ENCODE results near the gene FGFR2.

Gene FGFR2

DNA sequence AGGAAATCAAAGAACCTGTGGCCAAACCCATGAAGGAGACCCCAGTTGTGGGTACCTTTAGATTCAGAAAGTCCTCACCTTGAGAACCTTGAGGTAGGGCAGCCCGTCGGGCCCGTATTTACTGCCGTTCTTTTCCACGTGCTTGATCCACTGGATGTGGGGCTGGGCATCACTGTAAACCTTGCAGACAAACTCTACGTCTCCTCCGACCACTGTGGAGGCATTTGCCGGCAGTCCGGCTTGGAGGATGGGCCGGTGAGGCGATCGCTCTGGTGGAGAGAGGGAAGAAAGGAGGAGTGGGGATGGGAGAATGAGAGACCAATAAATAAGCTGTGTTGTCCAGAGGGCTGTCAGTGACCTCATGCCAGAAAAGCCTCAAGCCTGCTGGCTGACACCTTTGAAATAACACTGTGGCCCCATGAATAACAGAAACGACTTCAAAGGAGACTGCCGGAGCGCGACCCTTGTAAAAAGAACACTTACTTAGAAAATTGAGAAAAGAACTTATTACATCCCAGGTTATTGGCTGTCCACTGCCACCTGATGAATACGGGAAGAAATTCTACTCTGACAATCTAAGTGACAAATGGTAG, 78.2 kb downstream of the FGFR2 start:
- Histone ChIP-seq H3K9me3 (no peaks in the 10 kb centered on the region), H3K27me3 (no peaks in the 10 kb centered on the region), H3K4me3 (ENCODE audit: low read depth in 1 of 2, low read length in 1 of 2) (no peak overlapping the region), H3K4me1 (ENCODE audit: control insufficient read depth in 1 of 2, insufficient read depth in 1 of 2, low read depth in 1 of 2, low read length in 1 of 2) (no peaks in the 10 kb centered on the region), H3K27ac (no peak overlapping the region), H3K36me3 (no peaks in the 10 kb centered on the region)
- TF ChIP-seq, protein P1, sequence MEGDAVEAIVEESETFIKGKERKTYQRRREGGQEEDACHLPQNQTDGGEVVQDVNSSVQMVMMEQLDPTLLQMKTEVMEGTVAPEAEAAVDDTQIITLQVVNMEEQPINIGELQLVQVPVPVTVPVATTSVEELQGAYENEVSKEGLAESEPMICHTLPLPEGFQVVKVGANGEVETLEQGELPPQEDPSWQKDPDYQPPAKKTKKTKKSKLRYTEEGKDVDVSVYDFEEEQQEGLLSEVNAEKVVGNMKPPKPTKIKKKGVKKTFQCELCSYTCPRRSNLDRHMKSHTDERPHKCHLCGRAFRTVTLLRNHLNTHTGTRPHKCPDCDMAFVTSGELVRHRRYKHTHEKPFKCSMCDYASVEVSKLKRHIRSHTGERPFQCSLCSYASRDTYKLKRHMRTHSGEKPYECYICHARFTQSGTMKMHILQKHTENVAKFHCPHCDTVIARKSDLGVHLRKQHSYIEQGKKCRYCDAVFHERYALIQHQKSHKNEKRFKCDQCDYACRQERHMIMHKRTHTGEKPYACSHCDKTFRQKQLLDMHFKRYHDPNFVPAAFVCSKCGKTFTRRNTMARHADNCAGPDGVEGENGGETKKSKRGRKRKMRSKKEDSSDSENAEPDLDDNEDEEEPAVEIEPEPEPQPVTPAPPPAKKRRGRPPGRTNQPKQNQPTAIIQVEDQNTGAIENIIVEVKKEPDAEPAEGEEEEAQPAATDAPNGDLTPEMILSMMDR (IDR thresholded peaks at IDR 0.05), result no peak

DNA sequence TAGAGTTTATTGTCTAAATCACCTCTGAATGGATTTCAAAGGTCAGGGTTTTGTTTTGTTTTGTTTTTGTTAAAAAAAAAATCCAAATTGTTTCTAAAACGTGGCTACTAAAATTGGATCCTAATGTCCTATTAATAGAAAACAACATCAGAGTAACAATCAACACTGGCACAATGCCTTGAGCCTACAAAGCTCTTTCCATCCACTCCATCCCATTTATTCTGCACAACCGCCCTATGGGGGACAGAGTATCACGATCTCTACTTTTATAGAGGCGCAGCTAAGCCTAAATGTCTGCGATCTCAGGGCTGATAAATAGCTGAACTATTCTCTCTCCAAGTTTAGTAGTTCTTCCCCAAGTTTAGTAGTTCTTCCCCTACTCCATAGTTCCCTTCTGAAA, 78.8 kb downstream of the FGFR2 start:
- Histone ChIP-seq H3K9me3 (no peaks in the 10 kb centered on the region), H3K36me3 (no peaks in the 10 kb centered on the region), H3K27me3 (no peaks in the 10 kb centered on the region), H3K4me3 (ENCODE audit: low read depth in 1 of 2, low read length in 1 of 2) (no peak overlapping the region), H3K27ac (no peak overlapping the region), H3K4me1 (ENCODE audit: control insufficient read depth in 1 of 2, insufficient read depth in 1 of 2, low read depth in 1 of 2, low read length in 1 of 2) (no peaks in the 10 kb centered on the region)
- TF ChIP-seq, protein P1 (IDR thresholded peaks at IDR 0.05), result no peak

DNA sequence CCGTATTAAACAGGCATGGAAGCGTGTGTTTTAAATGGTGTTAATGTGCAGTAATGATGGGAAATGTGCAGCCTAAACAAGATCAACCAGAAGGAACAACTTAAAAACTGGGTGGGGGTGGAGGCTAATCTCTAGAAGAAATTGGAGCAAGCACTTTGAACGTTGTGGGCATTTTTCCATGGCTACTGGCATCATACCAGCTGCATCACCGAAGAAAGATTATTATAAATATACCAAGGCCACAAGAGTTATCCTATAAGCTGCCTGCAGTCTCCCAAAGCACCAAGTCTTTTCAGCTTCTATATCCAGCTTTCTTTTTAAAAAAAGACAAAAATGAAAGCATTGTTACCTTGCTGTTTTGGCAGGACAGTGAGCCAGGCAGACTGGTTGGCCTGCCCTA, 79.9 kb downstream of the FGFR2 start:
- no peaks in the 10 kb centered on the region for H3K27me3 ChIP-seq
- TF ChIP-seq, protein P1 (IDR thresholded peaks at IDR 0.05), result no peak
- no peak overlapping the region for H3K27ac ChIP-seq
- H3K4me3 ChIP-seq (ENCODE audit: low read depth in 1 of 2, low read length in 1 of 2), result no peak overlapping the region
- no peaks in the 10 kb centered on the region for H3K4me1 ChIP-seq (ENCODE audit: control insufficient read depth in 1 of 2, insufficient read depth in 1 of 2, low read depth in 1 of 2, low read length in 1 of 2)
- no peaks in the 10 kb centered on the region for H3K36me3 ChIP-seq
- H3K9me3 ChIP-seq, result no peaks in the 10 kb centered on the region

DNA sequence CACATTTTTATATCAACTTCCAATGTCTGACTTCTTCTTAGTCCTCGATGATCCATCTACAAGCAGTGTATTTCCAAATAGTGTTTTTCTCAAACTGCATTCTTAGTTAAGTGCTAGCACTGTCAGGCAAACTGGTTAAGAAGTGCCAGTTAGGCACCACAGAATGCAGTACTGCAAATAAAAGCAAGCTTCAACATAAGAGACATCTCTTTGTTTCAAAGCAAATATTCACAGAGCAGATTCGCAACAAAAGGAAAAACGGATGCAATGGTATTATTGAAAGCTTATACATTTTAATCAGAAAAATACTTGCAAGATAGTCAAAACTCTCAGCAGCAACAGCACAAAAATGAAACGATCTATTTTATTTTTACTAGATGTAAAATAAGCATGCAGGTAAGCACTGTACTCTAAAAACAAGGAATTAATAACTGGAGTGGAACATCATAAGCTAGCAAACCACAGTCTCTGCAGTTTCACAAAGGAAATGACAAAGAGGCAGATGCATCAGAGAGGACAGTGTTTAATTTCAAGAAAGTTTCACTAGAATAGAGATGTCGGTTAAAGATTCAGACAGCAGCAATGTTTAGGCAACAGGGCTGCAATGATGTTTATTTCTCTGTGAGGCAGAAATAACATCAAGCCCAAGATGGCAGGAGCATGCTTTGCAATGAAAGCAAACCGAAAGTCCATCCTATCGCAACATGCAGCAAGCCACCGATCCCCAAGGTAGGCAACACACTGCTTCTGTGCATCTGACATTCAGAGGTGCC, 82.0 kb downstream of the FGFR2 start:
- Histone ChIP-seq H3K9me3 (no peaks in the 10 kb centered on the region), H3K27me3 (no peaks in the 10 kb centered on the region), H3K36me3 (no peaks in the 10 kb centered on the region), H3K4me3 (ENCODE audit: low read depth in 1 of 2, low read length in 1 of 2) (no peak overlapping the region), H3K27ac (no peak overlapping the region), H3K4me1 (ENCODE audit: control insufficient read depth in 1 of 2, insufficient read depth in 1 of 2, low read depth in 1 of 2, low read length in 1 of 2) (no peaks in the 10 kb centered on the region)
- TF ChIP-seq, protein P1 (IDR thresholded peaks at IDR 0.05), result no peak

DNA sequence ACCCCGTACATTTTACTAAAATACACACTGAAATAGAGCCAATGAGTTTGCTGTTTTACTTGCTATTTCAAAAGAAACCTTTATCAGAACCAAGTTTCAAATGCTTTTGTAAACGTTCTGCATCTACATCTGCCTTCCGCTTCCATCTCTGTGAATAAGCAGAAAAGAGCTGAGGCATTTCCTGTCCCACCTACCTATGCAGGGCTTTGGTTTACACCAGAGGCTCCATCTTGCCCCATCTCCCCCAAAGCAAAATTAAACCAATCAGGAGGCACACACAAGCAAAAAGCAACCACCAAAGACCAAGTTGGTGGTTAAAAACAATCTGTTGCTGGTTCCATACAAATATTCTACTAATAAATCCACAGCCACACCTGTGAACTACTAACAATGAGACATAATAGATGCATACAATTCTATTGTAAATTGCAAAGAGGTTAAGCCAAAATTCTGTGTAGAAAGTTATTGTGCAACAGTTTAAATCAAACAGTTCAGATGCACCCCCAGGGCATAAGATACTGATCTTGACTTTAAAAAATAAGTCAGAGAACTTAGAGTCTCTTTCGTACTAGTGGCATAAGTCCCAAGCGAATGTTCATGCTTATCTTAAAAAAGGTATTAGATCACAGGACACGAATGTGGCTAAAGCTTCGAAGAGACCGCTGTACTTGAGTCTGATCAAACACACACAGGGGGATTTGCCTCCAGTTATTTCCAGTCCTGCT, 83.9 kb downstream of the FGFR2 start:
- H3K27me3 ChIP-seq, result no peaks in the 10 kb centered on the region
- H3K36me3 ChIP-seq, result no peaks in the 10 kb centered on the region
- H3K4me3 ChIP-seq (ENCODE audit: low read depth in 1 of 2, low read length in 1 of 2), result no peak overlapping the region
- TF ChIP-seq, protein P1 (IDR thresholded peaks at IDR 0.05), result no peak
- no peaks in the 10 kb centered on the region for H3K9me3 ChIP-seq
- no peak overlapping the region for H3K27ac ChIP-seq
- H3K4me1 ChIP-seq (ENCODE audit: control insufficient read depth in 1 of 2, insufficient read depth in 1 of 2, low read depth in 1 of 2, low read length in 1 of 2), result no peaks in the 10 kb centered on the region

All from neutrophil (primary cell).